ENCODE measurements around the gene ZBTB20. TPM values are rescaled to one million over a fixed set of nuclear protein-coding genes. Genes with fewer than 3 reads are reported as not detected.

ZBTB20 gene
- total and polyA plus RNA-seq, 2 experiments from 2014 or later: 15.7 to 37.3 TPM

DNA sequence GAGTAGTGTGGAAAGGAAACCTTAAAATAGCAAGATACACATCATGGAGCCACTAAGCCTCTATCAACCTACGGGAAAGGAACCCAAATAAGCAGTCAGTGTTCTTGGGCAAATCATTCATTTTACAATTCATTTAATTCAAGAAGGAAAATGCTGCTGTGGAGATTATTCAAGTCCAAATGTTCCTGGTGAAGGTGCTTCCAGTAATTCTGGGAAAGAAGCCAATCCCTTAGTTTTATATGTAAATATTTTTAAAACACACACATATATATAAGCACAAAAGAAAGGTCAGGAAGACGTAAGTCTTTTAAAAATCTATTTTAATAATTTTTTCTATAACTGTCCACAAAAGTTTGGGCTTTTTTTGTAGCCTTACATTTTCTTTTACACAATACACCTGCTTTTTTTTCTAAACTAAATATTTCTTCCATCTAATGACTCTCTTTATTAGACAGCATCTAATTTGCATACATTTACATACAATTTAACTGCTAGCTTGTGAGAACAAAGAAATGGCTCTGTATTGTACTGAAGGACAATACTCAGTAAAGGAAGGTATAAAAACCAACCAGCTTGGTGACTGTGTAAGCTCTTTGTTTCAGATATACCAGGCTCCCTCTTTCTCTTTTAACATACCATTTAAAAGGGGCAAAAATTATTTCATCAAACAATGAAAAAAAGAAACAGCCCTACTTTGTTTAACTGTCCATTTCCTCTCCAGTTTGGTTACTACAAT, 269.5 kb downstream of the ZBTB20 start:
- H3K27me3 ChIP-seq: no peaks in the 10 kb centered on the region

GRCh38 chr3:114874522-114874971, 272.5 kb downstream of the ZBTB20 start:
- DNase-seq (ENCODE audit: low read depth in 1 of 2, low spot score in 1 of 2): peak in 1 of 2 donors; percentile 12
- Histone ChIP-seq H3K36me3 (no peaks in the 10 kb centered on the region), H3K4me1 (ENCODE audit: low read depth) (no peaks in the 10 kb centered on the region), H3K9me3 (ENCODE audit: low read depth) (no peaks in the 10 kb centered on the region), H3K27me3 (no peaks in the 10 kb centered on the region), H3K27ac (no peak overlapping the region), H3K4me3 (no peak overlapping the region)
- no peak for TF ChIP-seq CTCF (IDR thresholded peaks at IDR 0.05; ENCODE audit: low read depth, low read length)

More for the DNA sequence above, 269.5 kb downstream of the ZBTB20 start:
- H3K36me3 ChIP-seq: no peaks in the 10 kb centered on the region
- no peaks in the 10 kb centered on the region for H3K9me3 ChIP-seq (ENCODE audit: low read depth)
- DNase-seq (ENCODE audit: low read depth in 1 of 2, low spot score in 1 of 2): no peak
- no peak overlapping the region for H3K4me3 ChIP-seq
- H3K4me1 ChIP-seq (ENCODE audit: low read depth): no peaks in the 10 kb centered on the region
- no peak for TF ChIP-seq CTCF (IDR thresholded peaks at IDR 0.05; ENCODE audit: low read depth, low read length)
- no peak overlapping the region for H3K27ac ChIP-seq

DNA sequence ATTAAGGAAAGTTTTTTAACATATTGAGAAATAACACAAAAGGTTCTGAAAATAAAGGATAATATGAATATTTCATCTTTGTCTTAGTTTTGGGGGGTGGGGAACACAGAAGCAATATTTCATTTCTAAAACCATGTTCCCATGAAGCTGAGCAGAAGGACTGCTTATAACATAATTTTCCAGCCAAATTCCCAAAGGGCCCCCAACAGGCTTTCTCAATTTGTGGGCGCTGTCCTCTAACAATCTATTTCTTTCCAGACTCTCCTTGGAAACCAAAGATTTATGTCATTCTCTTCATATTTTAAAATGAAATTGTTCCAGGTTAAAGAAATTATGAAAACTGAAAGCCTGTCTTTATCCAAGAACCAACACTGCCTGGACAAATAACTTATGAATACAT, 273.5 kb downstream of the ZBTB20 start:
- no peak for TF ChIP-seq CTCF (IDR thresholded peaks at IDR 0.05; ENCODE audit: low read depth, low read length)
- no peaks in the 10 kb centered on the region for H3K36me3 ChIP-seq
- DNase-seq (ENCODE audit: low read depth in 1 of 2, low spot score in 1 of 2): no peak
- no peak overlapping the region for H3K27ac ChIP-seq
- no peaks in the 10 kb centered on the region for H3K27me3 ChIP-seq
- no peaks in the 10 kb centered on the region for H3K4me1 ChIP-seq (ENCODE audit: low read depth)
- no peak overlapping the region for H3K4me3 ChIP-seq
- H3K9me3 ChIP-seq (ENCODE audit: low read depth): no peaks in the 10 kb centered on the region

GRCh38 chr3:114872588-114872987, 274.5 kb downstream of the ZBTB20 start:
- DNase-seq (ENCODE audit: low read depth in 1 of 2, low spot score in 1 of 2): no peak
- Histone ChIP-seq H3K27ac (no peak overlapping the region), H3K9me3 (ENCODE audit: low read depth) (no peaks in the 10 kb centered on the region), H3K4me1 (ENCODE audit: low read depth) (no peaks in the 10 kb centered on the region), H3K36me3 (no peaks in the 10 kb centered on the region), H3K4me3 (no peak overlapping the region), H3K27me3 (no peaks in the 10 kb centered on the region)
- TF ChIP-seq CTCF (IDR thresholded peaks at IDR 0.05; ENCODE audit: low read depth, low read length): no peak

- DNase-seq (ENCODE audit: low read depth in 1 of 2, low spot score in 1 of 2): peak in 1 of 2 donors; percentile 56
- Histone ChIP-seq H3K36me3 (no peaks in the 10 kb centered on the region), H3K9me3 (ENCODE audit: low read depth) (no peaks in the 10 kb centered on the region), H3K4me3 (no peak overlapping the region), H3K27me3 (no peaks in the 10 kb centered on the region), H3K4me1 (ENCODE audit: low read depth) (no peaks in the 10 kb centered on the region), H3K27ac (no peak overlapping the region)
- no peak for TF ChIP-seq CTCF (IDR thresholded peaks at IDR 0.05; ENCODE audit: low read depth, low read length)
Observed at GRCh38 chr3:114872050-114872449, 275.0 kb downstream of the ZBTB20 start.
